OCI-LY7 (cell line): ENCODE data around the gene AFMID. TPM values are rescaled to one million over a fixed set of nuclear protein-coding genes. Genes with fewer than 3 reads are reported as not detected.

Source experiments
- BruUV-seq: library from RNA; stranded (reverse); fragments of 400-500 nt; replicated peaks from 2 replicates; lab custom pipeline; 2021; lab: Mats Ljungman, UMichigan
- CTCF ChIA-PET: fragments of 300-600 bp; sonication (Branson Sonifier 250); formaldehyde crosslinking; loops from one replicate; lab custom pipeline; 2022; ENCODE audit warnings: antibody characterized with exemption; ENCODE audit not compliant: unreplicated experiment; lab: Charles Lee
- POLR2A ChIA-PET: fragments of 300-600 bp; sonication (Branson Sonifier 250); formaldehyde crosslinking; loops from one replicate; lab custom pipeline; 2022; ENCODE audit warnings: antibody characterized with exemption; lab: Charles Lee
- DNase-seq: peaks from one replicate; pipeline ENCODE4 v3.0.0-alpha.2; 2015; ENCODE audit warnings: low spot score
- H2AFZ ChIP-seq: fragments of 200-600 bp; sonication (generic), shearing (Covaris generic); 2 replicates; pipeline ENCODE4 v1.6.1; 2014; ENCODE audit warnings: mild to moderate bottlenecking, antibody characterized with exemption, low read length, moderate library complexity
- H3K27ac ChIP-seq: fragments of 200-600 bp; sonication (generic); 2 replicates; pipeline ENCODE4 v1.5.1; 2014; ENCODE audit warnings: mixed run types, low read depth, mild to moderate bottlenecking, moderate library complexity, low read length, inconsistent platforms; ENCODE audit not compliant: poor library complexity, severe bottlenecking
- H3K36me3 ChIP-seq: fragments of 200-600 bp; sonication (generic); 2 replicates; pipeline ENCODE4 v1.6.1; 2014; ENCODE audit warnings: mild to moderate bottlenecking, antibody characterized with exemption, low read length, moderate library complexity, mixed read lengths; ENCODE audit not compliant: insufficient read depth
- H3K4me1 ChIP-seq: fragments of 200-600 bp; sonication (generic); 2 replicates; pipeline ENCODE4 v1.5.1; 2014; ENCODE audit warnings: mild to moderate bottlenecking, low read length; ENCODE audit not compliant: insufficient read depth, poor library complexity, severe bottlenecking
- H3K4me2 ChIP-seq: fragments of 200-600 bp; sonication (generic); 2 replicates; pipeline ENCODE4 v1.6.1; 2014; ENCODE audit warnings: mild to moderate bottlenecking, low read length
- H3K4me3 ChIP-seq: fragments of 200-600 bp; sonication (generic); 2 replicates; pipeline ENCODE4 v1.5.1; 2014; ENCODE audit warnings: mild to moderate bottlenecking, low read depth, low read length; ENCODE audit not compliant: poor library complexity, severe bottlenecking
- H3K79me2 ChIP-seq: fragments of 200-600 bp; sonication (generic); 2 replicates; pipeline ENCODE4 v1.6.1; 2016; ENCODE audit warnings: low read depth, mild to moderate bottlenecking, low read length, moderate library complexity, mixed read lengths; ENCODE audit not compliant: insufficient read depth
- H3K9me2 ChIP-seq: fragments of 200-600 bp; sonication (generic); 2 replicates; pipeline ENCODE4 v1.6.1; 2016; ENCODE audit warnings: mild to moderate bottlenecking, low read length, mixed read lengths; ENCODE audit not compliant: insufficient read depth
- H3K9me3 ChIP-seq: fragments of 200-600 bp; sonication (generic); 2 replicates; pipeline ENCODE4 v1.6.1; 2014; ENCODE audit warnings: mild to moderate bottlenecking, mixed run types, low read length, mixed read lengths
- H4K20me1 ChIP-seq: fragments of 200-600 bp; sonication (generic); 2 replicates; pipeline ENCODE4 v1.6.1; 2014; ENCODE audit warnings: mild to moderate bottlenecking, antibody characterized with exemption, low read length, moderate library complexity, mixed read lengths; ENCODE audit not compliant: insufficient read depth
- CTCF ChIP-seq: fragments of 200-600 bp; sonication (generic); conservative IDR thresholded peaks from 2 replicates; pipeline ENCODE4 v1.5.1; 2014; ENCODE audit warnings: mild to moderate bottlenecking, antibody characterized with exemption, low read length, moderate library complexity, mixed read lengths
- EZH2phosphoT487 ChIP-seq: fragments of 200-600 bp; sonication (generic); IDR thresholded peaks from 2 replicates; pipeline ENCODE4 v1.6.1; 2018; ENCODE audit warnings: low read depth, borderline replicate concordance, mild to moderate bottlenecking, mixed run types, antibody characterized with exemption, low read length, moderate library complexity, mixed read lengths
- intact Hi-C: fragments of 100-400 bp; cut with micrococcal nuclease; formaldehyde crosslinking; loops from one replicate; pipeline ENCODE4 v1.10.0; 2022; ENCODE audit not compliant: unreplicated experiment
- total RNA-seq, 2 experiments: library from RNA; depleted of rRNA in 1 of 2; stranded (reverse); fragments of >200 nt in 1 of 2; shearing (Covaris generic) in 1 of 2; gene quantifications; 2 replicates each; pipeline ENCODE4 v1.2.3, GENCODE V29; 2014 to 2022

The AFMID gene
- total RNA-seq, 2 experiments from 2014 or later, result 89.1 to 101 TPM

DNA sequence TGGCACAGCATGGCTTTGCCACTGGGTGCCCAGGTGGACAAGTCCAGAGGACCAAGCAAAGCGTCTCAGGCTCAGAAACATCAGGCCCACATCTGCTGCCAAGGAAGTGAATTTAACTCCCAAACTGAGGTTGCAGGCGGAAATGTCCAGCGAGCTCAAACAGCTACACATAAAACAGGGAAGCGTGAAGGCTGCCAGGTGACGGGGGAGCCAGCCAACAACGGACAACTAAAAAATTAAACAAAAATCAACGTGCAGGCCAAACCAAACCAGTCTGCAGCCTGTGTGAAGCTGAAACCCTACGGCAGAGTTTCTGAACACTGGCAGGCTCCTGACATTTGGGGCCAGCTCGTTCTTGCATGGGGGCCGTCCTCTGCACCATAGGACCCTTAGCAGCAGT lies 2.8 kb upstream of the AFMID start:
- BruUV-seq, result no TSS peak
- peaks cover 3% of the 10 kb centered on the region; the same call in 1 of the 2 replicates for H4K20me1 ChIP-seq
- TF ChIP-seq EZH2phosphoT487 (no peak), CTCF (no peak)
- no peaks in the 10 kb centered on the region for H3K9me2 ChIP-seq
- H3K9me3 ChIP-seq, result no peaks in the 10 kb centered on the region
- peak overlapping the region; percentile 76 for H3K4me3 ChIP-seq
- DNase-seq, result no peak
- peak overlapping the region; percentile 84 for H3K4me2 ChIP-seq
- peaks cover 36% of the 10 kb centered on the region for H3K79me2 ChIP-seq
- H3K36me3 ChIP-seq, result peaks cover 48% of the 10 kb centered on the region
- no peak overlapping the region for H3K27ac ChIP-seq
- H3K4me1 ChIP-seq, result peaks cover 53% of the 10 kb centered on the region
- CTCF ChIA-PET, result interaction anchor here (0.6 kb wide), 1 partner anchor 9 kb away, joined by 3 read pairs; no protein-coding TSS in a partner anchor
- POLR2A ChIA-PET, result no interaction called here
- intact Hi-C loops, result no loop called here
- no peak overlapping the region for H2AFZ ChIP-seq

GRCh38 chr17:78184868-78185267 lies 2.3 kb upstream of the AFMID start:
- peak overlapping the region; percentile 84 for H3K4me2 ChIP-seq
- peak overlapping the region; percentile 76 for H3K4me3 ChIP-seq
- no peaks in the 10 kb centered on the region for H3K9me2 ChIP-seq
- H3K4me1 ChIP-seq, result peaks cover 57% of the 10 kb centered on the region
- peaks cover 3% of the 10 kb centered on the region; the same call in 1 of the 2 replicates for H4K20me1 ChIP-seq
- intact Hi-C loops, result no loop called here
- TF ChIP-seq EZH2phosphoT487 (no peak), CTCF (no peak)
- H3K79me2 ChIP-seq, result peaks cover 41% of the 10 kb centered on the region
- DNase-seq, result no peak
- POLR2A ChIA-PET, result no interaction called here
- CTCF ChIA-PET, result no interaction called here
- no peak overlapping the region for H2AFZ ChIP-seq
- peaks cover 48% of the 10 kb centered on the region for H3K36me3 ChIP-seq
- BruUV-seq, result no TSS peak
- H3K27ac ChIP-seq, result no peak overlapping the region
- no peaks in the 10 kb centered on the region for H3K9me3 ChIP-seq

- no peaks in the 10 kb centered on the region for H3K9me3 ChIP-seq
- peaks cover 49% of the 10 kb centered on the region for H3K36me3 ChIP-seq
- peaks cover 3% of the 10 kb centered on the region; the same call in 1 of the 2 replicates for H4K20me1 ChIP-seq
- H3K4me2 ChIP-seq, result peak overlapping the region; percentile 84
- intact Hi-C loops, result loop anchor here (2.0 kb wide), 1 partner anchor 61 kb away; no protein-coding TSS in a partner anchor
- H3K27ac ChIP-seq, result no peak overlapping the region
- TF ChIP-seq EZH2phosphoT487 (no peak), CTCF (no peak)
- POLR2A ChIA-PET, result interaction anchor here (0.6 to 1.7 kb wide), 8 partner anchors 10 to 71 kb away, joined by 3 to 6 read pairs (median 3); partner anchors contain the start of gene TMC6
- H3K4me3 ChIP-seq, result peak overlapping the region; percentile 76
- BruUV-seq, result no TSS peak
- no peaks in the 10 kb centered on the region for H3K9me2 ChIP-seq
- peaks cover 58% of the 10 kb centered on the region for H3K4me1 ChIP-seq
- H2AFZ ChIP-seq, result no peak overlapping the region
- DNase-seq, result peak; percentile 53
- CTCF ChIA-PET, result interaction anchor here (0.6 to 1.6 kb wide), 4 partner anchors 10 to 1771 kb away, joined by 3 to 5 read pairs (median 4); partner anchors contain the start of gene TMC8
- H3K79me2 ChIP-seq, result peaks cover 54% of the 10 kb centered on the region
Observed at GRCh38 chr17:78185981-78186691, 1.0 kb upstream of the AFMID start.
